HG03378 (cell line): ENCODE measurements around the gene MPRIP.
"Not testable (repeated sequence)": the region's sequence is repeated elsewhere in the genome, so short reads cannot be mapped to it uniquely, and the experiment has no call there.

Experiments used
- ATAC-seq: cut with Tn5 transposase; IDR thresholded peaks from one replicate; pipeline ENCODE4 v1.9.1; 2021; ENCODE audit warnings: mild to moderate bottlenecking, moderate library complexity; ENCODE audit not compliant: unreplicated experiment

MPRIP gene

DNA sequence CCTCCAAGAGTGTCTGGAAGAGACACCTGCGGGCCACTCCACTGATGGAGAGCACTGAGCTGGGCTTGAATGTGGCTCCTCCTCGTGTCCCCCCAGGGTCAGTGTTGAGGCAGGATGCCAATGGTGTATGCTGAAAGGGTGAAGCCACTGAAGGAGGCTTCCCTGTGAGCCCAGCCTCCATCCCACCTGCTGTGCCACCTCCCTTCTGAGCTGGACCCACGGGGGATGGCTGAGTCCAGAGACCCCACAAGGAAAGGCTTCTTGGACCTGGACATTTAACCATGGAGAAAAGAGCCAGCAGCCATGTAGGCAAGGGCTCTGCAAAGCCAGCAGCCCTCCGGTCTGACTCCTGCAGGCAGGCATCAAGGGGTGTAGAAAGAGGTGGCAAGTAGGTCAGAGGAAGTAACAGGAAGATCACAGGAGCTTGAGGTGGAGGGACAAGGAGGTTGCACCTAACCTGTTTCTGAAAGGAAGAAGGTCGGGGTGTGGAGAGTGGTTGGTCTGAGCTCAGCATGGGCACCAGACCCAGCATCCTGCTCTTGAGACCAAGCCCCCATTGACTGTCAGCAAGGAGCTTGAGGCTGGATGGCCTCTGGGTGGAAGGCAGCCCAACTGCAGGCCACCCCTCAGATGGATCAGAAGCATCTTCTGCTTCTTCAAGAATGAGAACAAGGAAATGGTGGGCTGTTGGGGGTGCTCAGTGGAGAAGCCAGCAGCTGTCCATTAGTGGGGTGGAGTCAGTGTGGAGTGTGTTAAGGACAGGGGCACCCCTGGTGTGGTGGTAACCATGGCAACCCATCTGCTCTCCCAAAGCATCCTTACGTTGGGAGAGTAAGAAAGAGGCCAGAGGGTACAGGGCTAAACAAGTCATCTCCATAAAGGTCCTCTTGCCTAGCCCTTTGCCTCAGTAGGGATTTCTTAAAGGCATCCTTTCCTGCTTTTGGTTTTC is 83.2 kb downstream of the MPRIP start:
- ATAC-seq, result no peak

DNA sequence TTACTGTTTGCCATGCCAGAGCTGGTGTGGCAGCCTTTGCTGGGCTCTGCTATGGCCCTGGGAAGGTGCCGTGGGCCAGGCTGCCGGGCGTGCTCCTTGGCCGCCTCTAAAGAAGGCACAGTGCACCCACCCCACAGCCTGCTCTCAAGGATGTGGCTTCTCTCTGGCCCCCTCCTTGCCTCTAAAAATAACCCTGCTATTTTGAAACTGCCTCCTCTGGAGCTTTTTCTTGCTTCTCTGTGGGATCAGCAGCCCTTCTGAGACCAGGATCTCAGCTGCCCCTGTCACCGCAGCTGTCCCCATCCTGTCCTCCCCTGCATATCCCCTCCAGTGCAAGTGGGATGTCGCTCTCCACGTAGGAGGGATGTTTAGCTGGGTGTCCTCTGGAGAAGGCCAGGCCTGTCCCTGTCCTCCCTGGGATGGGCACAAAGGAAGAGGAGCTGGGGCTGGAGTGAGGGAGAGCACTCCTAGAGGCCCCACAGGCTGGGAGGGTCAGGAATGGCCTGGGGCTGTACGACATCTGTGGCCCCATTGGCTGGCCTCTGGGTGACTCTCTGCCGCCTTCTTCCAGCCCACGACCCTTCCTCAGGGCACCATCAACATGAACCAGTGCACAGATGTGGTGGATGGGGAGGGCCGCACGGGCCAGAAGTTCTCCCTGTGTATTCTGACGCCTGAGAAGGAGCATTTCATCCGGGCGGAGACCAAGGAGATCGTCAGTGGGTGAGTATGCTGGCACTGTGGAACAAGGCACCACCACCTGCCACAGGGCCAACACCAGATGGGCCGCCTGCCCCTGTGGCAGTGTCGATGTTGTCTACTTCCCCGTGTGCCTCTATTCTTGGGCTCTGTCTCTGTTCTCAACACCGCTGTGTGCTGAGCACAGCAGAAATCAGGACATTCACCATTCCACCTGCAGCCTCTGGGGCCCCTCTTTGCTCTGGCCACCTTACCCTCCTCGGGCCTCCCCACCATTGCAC is 84.2 kb downstream of the MPRIP start:
- ATAC-seq, result no peak

DNA sequence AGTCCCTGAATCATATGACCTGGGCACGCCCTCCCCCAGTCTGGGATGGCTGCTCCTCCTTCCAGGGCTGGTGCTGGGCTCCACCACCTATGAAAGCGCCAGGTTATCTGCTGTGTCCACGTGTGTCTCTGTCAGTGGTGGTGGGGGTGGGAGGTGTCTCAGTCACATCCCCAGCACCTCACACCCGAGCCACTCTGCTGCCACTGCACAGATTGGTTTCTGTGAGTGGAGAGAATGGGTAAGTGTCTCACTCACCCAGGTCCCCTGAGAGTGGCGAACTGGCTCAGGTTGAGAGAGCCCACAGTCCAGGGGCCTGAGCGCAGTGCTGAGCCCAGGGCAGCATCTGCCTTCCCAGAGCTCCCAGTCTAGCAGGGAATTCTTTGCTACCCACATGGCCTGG is 84.9 kb downstream of the MPRIP start:
- no peak for ATAC-seq

DNA sequence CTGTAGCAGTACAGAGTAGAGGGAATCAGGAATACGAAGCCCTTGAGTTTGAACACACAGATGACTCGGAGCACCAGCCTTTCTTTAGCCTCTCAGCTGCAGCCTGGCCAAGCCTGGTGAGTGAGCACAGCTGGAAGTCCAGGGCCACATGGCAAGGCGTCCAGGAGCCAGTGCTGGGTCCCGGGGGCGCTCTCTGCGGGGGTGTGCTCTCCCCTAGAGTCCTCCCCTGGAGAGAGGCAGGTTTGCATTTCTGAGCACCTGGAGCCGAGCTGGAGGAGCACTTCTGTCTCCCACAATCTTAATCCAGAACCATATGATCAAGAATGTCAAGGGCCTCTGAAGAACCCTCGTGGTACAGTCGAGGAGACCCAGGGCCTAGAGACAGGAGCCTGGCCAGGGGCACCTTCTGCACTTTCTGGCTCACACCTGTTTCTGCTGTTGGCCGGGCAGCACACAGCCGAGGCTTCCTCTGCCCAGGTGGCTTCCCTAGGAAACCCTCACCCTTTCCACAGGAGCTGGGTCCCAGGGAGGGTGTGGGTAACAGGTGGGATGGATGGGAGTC is 85.6 kb downstream of the MPRIP start:
- ATAC-seq, result no peak

DNA sequence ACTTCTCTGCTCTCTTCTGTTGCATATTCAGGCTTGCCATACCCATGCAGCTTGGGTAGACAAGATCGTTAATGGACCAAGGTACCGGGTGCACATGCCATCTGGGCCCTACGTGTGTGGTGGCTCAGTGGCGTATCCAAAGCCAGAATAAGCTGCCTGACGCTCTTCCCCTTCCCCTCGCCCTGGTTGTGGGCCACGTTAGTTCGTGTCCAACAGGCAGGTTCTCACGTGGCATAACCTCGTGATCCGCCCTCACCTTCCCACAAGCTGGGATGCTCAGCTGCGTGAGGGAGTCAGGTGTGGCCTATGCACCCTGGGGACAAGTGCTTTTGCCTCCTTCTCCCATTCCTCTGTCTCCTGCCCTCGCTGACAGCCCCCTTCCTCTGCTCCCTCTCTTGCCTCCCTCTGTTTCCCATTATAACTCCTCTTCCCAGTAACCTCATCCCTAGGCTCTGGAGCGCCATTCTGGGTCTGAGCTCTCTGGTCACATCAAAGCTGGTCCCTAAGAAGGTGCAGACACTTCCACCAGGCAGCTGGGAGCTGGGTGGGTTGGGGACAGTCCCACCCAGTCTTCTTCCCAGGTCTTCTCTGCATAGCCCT is 86.3 kb downstream of the MPRIP start:
- ATAC-seq, result no peak

DNA sequence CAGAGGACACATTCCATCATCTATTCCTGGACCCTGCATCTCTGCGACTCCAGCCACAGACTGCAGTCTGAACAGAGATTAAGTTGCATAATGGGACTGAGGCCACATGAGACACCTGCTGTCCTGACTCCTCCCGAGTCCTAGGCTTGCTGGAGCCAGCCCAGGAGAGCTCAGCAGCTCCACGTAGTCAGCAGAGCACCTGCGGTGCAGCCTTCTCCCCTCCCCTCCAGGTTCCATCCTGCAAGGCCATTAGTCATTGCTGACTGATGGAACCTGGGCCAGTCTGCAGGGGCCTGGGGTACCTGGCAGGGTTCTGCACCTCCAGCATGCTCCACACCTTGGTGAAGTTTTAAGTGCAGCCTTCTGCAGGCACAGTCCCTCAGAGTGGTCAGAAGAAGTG is 87.2 kb downstream of the MPRIP start:
- ATAC-seq, result no peak

DNA sequence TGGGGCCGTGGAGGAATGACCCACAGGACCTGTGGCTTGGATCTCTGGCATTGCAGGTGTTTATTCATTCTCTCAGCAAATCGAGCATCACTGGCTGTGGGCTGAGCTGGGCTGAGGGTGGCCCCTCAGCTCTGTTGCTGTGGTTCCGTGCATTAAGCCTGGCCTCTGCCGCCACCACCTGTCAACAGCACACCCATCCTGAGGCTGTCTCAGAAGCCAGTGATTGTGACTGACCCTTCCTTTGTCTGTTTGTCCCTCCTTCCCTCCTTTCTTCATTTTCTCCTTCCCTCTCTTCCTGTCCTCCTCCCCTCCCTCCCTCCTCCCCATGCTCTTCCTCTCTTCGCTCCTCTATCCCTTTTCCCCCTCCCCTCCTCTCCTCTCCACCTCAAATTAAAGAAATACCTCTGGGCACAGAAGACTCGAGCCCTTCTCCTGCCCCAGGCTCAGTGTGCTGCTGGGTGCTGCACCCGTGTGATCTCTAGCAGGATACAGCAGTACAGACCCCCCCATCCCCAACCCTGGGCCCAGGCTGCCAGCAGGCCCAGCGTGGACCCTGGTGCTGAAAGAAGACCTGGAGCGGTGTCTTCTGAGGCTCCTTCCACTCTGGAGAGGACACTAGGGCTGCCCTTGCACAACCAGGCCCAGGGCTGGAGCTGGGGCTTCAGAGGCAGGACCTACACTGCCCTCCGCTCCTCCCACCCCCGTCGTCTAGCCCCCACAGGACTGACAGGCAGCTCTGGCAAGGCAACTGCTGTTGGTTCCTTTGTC is 88.0 kb downstream of the MPRIP start:
- ATAC-seq, result no peak

DNA sequence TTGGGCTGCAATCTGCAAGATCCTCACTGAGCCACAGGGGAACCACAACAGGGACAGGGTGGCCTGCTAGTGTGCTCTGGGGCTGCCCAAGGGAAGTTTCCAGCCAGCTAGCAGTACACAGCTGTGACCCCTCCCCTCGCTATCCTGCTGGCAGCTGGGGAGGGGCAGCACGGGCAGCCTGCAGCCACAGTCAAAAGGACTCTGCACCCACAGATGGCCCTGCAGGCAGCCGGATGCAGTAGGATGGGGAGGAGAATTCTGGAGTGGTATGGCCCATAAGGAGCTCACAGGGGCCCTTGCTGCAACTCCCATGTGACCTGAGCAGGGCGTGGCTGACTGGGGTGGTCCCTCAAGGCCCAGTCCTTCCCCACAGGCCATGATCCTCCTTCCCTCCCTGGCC is 89.6 kb downstream of the MPRIP start:
- no peak for ATAC-seq

DNA sequence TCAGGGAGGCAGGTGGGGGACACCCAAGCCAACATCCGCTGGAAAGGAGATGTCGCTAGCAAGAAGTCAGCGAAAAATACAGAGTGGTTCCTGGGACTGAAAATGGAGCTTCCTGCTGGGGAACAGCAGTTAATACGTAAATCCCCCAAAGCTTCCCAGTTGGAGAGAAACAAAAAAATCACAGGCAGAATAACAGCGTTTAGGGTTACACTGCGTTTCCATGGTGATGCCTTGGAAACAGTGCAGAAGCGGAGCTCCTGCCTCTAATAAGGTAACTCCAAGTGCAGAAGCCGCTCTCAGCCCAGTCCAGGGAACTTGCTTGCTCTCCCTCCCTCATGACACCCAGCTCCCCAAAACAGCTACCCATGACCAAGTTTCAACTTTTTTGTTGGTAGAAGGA is 90.5 kb downstream of the MPRIP start:
- ATAC-seq, result no peak

DNA sequence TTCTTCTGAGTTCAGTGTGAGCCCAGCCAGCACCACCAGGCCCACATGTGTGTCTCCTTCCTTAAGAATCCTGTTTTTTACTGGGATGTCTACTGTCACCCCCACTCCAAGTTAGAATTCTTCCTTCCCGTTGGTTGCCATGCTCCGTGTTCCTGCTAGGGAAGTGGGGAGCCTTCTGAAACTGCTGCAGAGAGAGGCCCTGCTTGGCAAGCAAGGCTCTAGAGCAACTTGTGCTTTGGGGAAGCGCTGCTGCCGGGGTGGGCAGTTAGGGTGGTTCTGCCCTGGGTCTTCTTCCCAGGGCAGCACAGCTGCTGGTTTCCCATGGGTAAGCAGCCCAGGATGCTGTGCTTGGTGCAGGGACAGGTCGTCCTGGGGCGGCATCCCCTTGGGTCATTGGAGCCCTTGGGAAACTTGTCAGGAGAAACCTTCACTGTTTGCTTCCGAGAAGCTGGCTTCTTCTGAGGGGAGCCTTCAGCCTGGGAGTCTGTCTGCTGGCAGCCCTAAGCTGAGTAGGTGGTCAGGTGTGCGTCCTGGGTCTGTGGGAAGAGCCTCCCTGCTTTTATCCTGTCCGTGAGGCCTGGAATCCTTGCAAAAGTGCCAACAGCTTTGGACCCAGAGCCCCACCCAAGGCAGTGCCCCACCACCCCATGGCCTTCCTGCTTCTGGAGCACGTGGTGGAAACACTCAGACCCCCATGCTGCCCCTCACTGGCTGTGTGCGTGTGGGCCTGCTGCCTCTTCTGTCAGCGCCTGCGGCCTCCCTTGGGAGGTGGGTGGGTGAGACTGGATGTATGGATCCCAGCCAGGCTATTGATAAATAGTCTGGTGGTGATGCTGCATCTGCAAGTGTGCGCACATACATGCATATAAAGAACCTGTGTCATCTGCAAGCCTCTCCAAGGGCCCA is 92.0 kb downstream of the MPRIP start:
- ATAC-seq, result no peak

DNA sequence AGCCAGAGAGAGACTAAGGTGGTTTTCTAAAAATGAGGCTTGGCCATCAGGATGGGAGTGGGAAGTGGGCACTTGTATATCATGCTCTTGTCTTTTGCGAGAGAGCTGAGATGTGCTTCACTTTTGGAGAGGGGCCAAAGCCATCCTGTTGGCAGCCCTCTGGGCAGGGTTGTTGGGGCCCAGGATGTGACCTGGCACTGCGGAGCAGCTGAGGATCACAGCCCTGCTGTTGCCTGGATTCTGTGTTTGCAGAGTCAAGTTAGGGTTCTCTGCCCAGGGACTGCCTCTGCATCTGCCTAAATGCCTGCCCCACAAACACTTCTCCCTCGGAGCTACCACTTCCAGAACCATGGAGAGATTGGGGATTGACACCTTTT is 92.7 kb downstream of the MPRIP start:
- no peak for ATAC-seq

DNA sequence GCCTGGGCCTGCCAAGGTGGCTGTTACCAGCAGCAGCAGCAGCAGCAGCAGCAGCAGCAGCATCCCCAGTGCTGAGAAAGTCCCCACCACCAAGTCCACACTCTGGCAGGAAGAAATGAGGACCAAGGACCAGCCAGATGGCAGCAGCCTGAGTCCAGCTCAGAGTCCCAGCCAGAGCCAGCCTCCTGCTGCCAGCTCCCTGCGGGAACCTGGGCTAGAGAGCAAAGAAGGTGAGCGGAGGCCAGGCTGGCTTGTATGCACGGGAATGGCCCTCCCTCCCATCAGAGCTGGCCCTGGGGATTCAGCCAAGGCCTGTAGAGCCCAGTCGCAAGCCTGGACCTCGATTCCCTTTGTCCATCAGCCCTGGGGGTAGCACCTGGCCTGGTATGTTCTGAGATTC is 94.0 kb downstream of the MPRIP start:
- not testable (repeated sequence) for ATAC-seq

DNA sequence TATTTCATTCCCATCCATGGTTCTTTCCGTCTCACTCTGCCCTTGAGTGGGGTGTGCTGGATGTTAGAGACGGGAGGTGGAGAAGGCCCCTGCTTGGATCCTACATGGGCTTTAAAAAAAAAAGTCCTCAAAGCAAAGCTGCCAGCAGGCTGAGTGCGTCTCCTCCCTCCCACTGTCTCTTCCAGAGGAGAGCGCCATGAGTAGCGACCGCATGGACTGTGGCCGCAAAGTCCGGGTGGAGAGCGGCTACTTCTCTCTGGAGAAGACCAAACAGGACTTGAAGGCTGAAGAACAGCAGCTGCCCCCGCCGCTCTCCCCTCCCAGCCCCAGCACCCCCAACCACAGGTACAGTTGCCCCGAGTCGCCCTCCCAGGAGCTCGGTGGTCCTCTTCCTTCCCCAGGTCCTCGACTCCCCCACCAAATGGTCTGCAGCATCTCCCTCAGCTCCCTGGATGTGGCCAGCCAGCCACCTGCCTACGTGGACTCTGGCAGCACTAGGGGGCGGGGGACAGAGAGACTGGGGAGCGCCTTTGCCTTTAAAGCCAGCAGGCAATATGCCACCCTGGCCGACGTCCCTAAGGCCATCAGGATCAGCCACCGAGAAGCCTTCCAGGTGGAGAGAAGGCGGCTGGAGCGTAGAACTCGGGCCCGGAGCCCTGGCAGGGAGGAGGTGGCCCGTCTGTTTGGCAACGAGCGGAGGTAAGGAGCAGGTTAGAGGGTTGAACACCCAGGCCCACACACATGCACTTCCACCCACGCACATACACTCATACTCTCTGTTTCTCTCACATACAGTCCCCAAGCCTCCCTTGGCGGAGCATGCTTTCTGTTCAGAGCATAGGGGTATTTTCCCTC is 95.7 kb downstream of the MPRIP start:
- no peak for ATAC-seq

DNA sequence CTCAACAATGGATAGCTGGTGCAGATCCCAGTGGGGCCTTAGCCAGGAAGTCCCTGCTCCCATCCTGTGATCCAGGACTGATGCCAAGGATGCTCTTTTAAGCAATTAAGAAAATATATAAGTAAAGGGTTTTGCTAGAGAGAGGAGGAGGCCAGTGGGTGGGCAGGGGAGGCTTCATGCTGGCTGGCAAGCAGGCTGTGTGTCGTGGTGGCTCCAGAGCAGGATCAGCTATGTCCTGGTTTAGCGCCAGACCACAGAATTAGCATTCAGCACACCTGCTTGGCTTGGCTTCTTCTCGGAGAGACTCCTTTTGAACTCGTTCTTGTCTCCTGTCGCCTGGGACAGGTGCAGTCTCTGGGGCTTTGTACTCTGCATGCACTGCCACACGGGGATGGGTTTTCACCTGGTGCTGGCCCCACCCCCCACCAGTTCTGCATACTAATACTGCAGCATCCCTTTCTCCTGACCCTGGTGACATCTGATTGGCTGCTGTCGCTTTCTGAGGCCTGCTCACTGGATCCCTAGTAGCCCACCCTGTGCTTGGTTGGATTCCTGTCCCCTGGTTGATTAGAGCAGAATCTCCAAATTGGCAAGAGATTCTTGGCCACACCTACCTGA is 97.8 kb downstream of the MPRIP start:
- ATAC-seq, result no peak

DNA sequence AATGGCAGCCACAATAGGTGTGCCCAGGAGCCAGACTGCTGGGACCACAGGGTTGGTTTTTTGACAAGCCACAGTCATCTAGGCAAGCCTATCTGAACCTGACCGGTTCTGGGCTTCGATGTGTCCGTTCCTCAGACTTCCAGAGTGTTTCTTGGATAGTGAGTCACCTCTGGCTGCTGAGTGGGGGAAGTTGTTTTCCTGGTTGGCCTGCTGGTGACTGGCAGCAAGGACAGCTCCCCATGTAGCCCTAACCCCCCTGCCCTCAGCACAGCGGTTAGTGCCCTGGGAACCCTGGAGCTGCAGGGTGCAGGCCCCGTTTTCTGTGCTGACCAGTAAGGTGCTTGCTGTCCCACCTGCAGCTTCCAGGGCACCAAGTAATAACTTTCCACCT is 98.3 kb downstream of the MPRIP start:
- no peak for ATAC-seq

DNA sequence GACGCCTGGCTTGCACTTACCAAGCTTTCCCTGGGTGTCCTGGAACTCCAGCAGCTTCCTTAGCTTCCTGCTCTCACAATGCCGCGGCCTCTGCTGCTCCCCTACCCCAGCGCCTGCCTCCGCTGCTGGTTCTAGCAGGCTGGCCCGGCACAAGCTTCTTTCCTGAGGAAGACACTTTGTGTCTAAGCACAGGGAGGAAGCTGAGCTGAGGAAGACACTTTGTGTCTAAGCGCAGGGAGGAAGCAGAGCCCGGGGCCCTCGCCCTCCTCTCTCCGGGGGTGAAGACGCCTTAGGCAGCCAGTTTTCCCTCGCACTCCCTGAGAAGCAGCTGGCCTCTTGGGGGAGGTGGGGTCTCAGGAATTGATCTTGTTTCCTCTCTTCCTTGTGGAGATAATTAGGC is 99.0 kb downstream of the MPRIP start:
- no peak for ATAC-seq

DNA sequence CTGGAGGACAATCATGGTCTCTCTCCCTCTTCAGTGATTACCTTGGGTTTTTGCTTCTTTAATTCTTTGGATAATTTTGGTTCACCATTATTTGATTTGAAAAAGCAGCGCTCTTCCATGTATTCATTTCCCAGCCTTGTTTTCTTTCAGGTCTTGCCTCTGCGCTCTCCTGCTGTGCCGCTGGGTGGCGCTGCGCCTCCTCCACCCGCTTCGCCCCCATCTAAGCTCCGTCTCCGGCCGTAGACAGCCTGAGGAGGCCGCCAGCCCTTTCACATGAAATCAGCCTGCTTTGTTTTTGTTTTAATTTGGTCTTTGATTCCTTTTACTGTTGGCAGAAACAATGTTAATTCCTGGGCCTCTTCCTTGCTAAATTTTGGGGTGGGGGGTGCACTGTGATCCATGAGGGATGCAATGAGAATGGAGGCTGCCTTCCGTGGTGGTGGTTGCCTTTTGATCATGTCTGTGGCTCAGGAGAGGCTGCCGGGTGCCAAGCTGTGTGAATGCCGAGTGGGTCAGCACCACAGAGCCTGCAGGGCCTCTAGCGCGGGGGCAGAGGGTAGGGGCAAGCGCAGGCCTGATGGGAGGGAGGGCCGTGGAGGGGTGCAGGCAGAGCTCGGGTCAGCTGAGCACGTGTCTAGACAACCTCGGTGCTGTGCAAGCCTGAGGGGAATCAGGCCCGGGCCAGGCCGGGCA is 99.7 kb downstream of the MPRIP start:
- no peak for ATAC-seq
